OCI-LY3 (cell line): ENCODE data around the gene TNKS2.

Experiments
- H2AFZ ChIP-seq: fragments of 200-600, 300-600 bp; shearing (Covaris generic); 2 replicates; pipeline ENCODE4 v1.6.0; 2014; ENCODE audit warnings: antibody characterized with exemption, low read depth, low read length
- H3K27ac ChIP-seq: fragments of 200-600, 300-600 bp; sonication (generic); 2 replicates; pipeline ENCODE4 v1.5.1; 2014; ENCODE audit warnings: mild to moderate bottlenecking, low read length, moderate library complexity, mixed read lengths
- H3K27me3 ChIP-seq: fragments of 200-600, 300-600 bp; sonication (generic); 2 replicates; pipeline ENCODE4 v1.6.1; 2014; ENCODE audit warnings: low read depth, low read length, mixed read lengths
- H3K36me3 ChIP-seq: fragments of 200-600, 300-600 bp; sonication (generic); replicated peaks from 2 replicates; pipeline ENCODE3; 2014; ENCODE audit warnings: low read depth, low read length, mixed read lengths
- H3K4me1 ChIP-seq: fragments of 300-600, 200-600 bp; sonication (generic); 2 replicates; pipeline ENCODE4 v1.6.1; 2014; ENCODE audit warnings: low read length, mixed read lengths
- H3K4me2 ChIP-seq: fragments of 200-600, 300-600 bp; sonication (generic); 2 replicates; pipeline ENCODE4 v1.6.1; 2014; ENCODE audit warnings: low read length, mixed read lengths
- H3K4me3 ChIP-seq: fragments of 300-600, 200-600 bp; sonication (generic); 2 replicates; pipeline ENCODE4 v1.5.1; 2014; ENCODE audit warnings: antibody characterized with exemption, mild to moderate bottlenecking, low read length, moderate library complexity
- H3K79me2 ChIP-seq: fragments of 300-600, 200-600 bp; shearing (Covaris generic); 2 replicates; pipeline ENCODE4 v1.6.1; 2014; ENCODE audit warnings: mild to moderate bottlenecking, low read length, mixed read lengths
- H3K9ac ChIP-seq: fragments of 300-600, 200-600 bp; shearing (Covaris generic); 2 replicates; pipeline ENCODE4 v1.6.0; 2014; ENCODE audit warnings: mild to moderate bottlenecking, low read length, moderate library complexity
- H3K9me3 ChIP-seq: fragments of 200-600, 300-600 bp; shearing (Covaris generic); 2 replicates; pipeline ENCODE4 v1.6.1; 2014; ENCODE audit warnings: low read length, mixed read lengths; ENCODE audit not compliant: insufficient read depth
- H4K20me1 ChIP-seq: fragments of 200-600, 300-600 bp; sonication (generic); 2 replicates; pipeline ENCODE4 v1.6.1; 2016; ENCODE audit warnings: low read length, mixed read lengths; ENCODE audit not compliant: insufficient read depth
- CTCF ChIP-seq: fragments of 200-600, 300-600 bp; sonication (generic); IDR thresholded peaks from 2 replicates; pipeline ENCODE4 v1.5.1; 2014; ENCODE audit warnings: antibody characterized with exemption, low read length, low read depth
- EZH2phosphoT487 ChIP-seq: fragments of 200-600 bp; shearing (Covaris generic); IDR thresholded peaks from 2 replicates; pipeline ENCODE4 v1.6.1; 2018; ENCODE audit warnings: antibody characterized with exemption, mixed run types, low read depth

Gene TNKS2

GRCh38 chr10:91908337-91909116, 110.3 kb downstream of the TNKS2 start:
- Histone ChIP-seq H3K79me2 (0 out of 2 replicates have a peak, but pooled peaks cover 7% of the 10 kb centered on the region), H3K4me3 (peak overlapping the region; percentile 91), H3K27ac (no peak overlapping the region; the same call in 1 of the 2 replicates), H3K4me2 (peak overlapping the region; percentile 94), H3K9ac (peak overlapping the region; percentile 75), H3K4me1 (no peaks in the 10 kb centered on the region), H2AFZ (peak overlapping the region; percentile 93), H3K9me3 (no peaks in the 10 kb centered on the region), H3K36me3 (no peaks in the 10 kb centered on the region), H3K27me3 (no peaks in the 10 kb centered on the region), H4K20me1 (no peaks in the 10 kb centered on the region)
- peak; percentile 48 for TF ChIP-seq CTCF
- no peak for TF ChIP-seq EZH2phosphoT487

- Histone ChIP-seq H3K9ac (peak within 1 kb of the TSS; percentile 75), H3K79me2 (0 out of 2 replicates have a peak, but pooled peaks cover 7% of the 10 kb centered on the region), H3K4me2 (peak within 1 kb of the TSS; percentile 94), H3K27ac (no peak within 1 kb of the TSS; the same call in 1 of the 2 replicates), H3K4me1 (no peaks in the 10 kb centered on the region), H3K4me3 (peak within 1 kb of the TSS; percentile 91), H4K20me1 (no peaks in the 10 kb centered on the region), H2AFZ (peak within 1 kb of the TSS; percentile 93), H3K27me3 (no peaks in the 10 kb centered on the region), H3K36me3 (no peaks in the 10 kb centered on the region), H3K9me3 (no peaks in the 10 kb centered on the region)
- TF ChIP-seq CTCF (no peak), EZH2phosphoT487 (no peak)
Measured at GRCh38 chr10:91909117-91909677, 111.0 kb downstream of the TNKS2 start, which contains the start of gene FGFBP3. Gene FGFBP3 (minus strand): TSS chr10:91909486. CDS start chr10:91908969, 517 bp downstream.

- Histone ChIP-seq H3K4me1 (no peaks in the 10 kb centered on the region), H3K79me2 (0 out of 2 replicates have a peak, but pooled peaks cover 7% of the 10 kb centered on the region), H3K27me3 (peaks cover 5% of the 10 kb centered on the region), H3K36me3 (no peaks in the 10 kb centered on the region), H2AFZ (no peak overlapping the region), H3K27ac (no peak overlapping the region), H3K9me3 (no peaks in the 10 kb centered on the region), H3K4me3 (no peak overlapping the region), H3K4me2 (no peak overlapping the region), H4K20me1 (no peaks in the 10 kb centered on the region), H3K9ac (no peak overlapping the region)
- no peak for TF ChIP-seq CTCF
- TF ChIP-seq EZH2phosphoT487: no peak
Measured at GRCh38 chr10:91910467-91910866, 112.2 kb downstream of the TNKS2 start.
